Daoy (cell line): ENCODE data around the gene DRG1. TPM values are rescaled to one million over a fixed set of nuclear protein-coding genes. Genes with fewer than 3 reads are reported as not detected.
A peak's percentile ranks its signal among the peaks of the same experiment; 100 is the strongest.
"Not testable (repeated sequence)": the region's sequence is repeated elsewhere in the genome, so short reads cannot be mapped to it uniquely, and the experiment has no call there.

Experiments used
- DNase-seq: peaks from one replicate; pipeline ENCODE4 v3.0.0-alpha.2; 2015; ENCODE audit warnings: low read depth
- total RNA-seq: library from RNA; depleted of rRNA; stranded (reverse); fragments of >200 nt; shearing (Covaris generic); gene quantifications from 2 replicates; pipeline ENCODE4 v1.2.3, GENCODE V29; 2014; rRNA removed

The DRG1 gene, protein sequence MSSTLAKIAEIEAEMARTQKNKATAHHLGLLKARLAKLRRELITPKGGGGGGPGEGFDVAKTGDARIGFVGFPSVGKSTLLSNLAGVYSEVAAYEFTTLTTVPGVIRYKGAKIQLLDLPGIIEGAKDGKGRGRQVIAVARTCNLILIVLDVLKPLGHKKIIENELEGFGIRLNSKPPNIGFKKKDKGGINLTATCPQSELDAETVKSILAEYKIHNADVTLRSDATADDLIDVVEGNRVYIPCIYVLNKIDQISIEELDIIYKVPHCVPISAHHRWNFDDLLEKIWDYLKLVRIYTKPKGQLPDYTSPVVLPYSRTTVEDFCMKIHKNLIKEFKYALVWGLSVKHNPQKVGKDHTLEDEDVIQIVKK
- 134 and 146 TPM in 2 replicates for total RNA-seq

- peak; percentile 96 for DNase-seq
Observed at GRCh38 chr22:31399211-31400022, at the start of gene DRG1. DRG1 (plus strand) TSS chr22:31399604; CDS start chr22:31399684, 80 bp downstream.

- no peak for DNase-seq
Observed at GRCh38 chr22:31349960-31350359, 49.4 kb upstream of the DRG1 start.

- peak; percentile 28 for DNase-seq
Observed at GRCh38 chr22:31350410-31350863, 49.0 kb upstream of the DRG1 start.

DNA sequence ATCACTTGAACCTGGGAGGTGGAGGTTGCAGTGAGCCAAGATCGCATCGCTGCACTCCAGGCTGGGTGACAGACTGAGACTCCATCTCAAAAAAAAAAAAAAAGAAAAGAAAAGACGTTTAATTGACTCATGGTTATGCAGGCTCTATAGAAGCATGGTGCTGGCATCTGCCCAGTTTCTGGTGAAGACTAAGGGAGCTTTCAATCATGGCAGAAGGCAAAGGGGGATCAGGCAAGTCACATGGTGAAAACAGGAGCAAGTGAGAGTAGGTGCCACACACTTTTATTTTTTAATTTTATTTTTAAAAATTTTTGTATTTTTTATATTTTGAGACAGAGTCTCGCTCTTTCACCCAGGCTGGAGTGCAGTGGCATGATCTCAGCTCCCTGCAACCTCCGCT, 44.9 kb upstream of the DRG1 start:
- DNase-seq = no peak

- DNase-seq = no peak
Observed at GRCh38 chr22:31360029-31360428, 39.4 kb upstream of the DRG1 start.

GRCh38 chr22:31361743-31362142, 37.7 kb upstream of the DRG1 start:
- no peak for DNase-seq

GRCh38 chr22:31363885-31364465, 35.4 kb upstream of the DRG1 start:
- no peak for DNase-seq

GRCh38 chr22:31367426-31367825, 32.0 kb upstream of the DRG1 start:
- no peak for DNase-seq

GRCh38 chr22:31377612-31378011, 21.8 kb upstream of the DRG1 start:
- no peak for DNase-seq

DNA sequence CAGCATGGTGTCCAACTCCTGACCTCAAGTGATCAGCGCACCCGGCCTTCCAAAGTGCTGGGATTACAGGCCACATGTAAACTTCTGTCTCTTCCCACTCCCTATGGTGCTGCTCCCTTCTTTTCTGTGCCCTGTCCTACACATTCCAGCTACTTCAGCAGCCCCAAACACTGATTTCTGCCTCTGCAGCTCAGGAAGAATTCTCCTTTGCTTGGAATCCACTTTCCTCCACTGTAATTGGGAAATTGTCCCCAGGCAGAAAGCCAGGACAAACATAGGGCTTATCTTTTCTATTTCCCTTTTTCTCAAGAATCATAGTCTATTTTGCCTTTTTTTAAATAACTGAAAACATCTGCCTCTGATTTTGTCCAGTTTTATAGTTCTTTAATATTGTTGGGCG, 21.3 kb upstream of the DRG1 start:
- no peak for DNase-seq

GRCh38 chr22:31378651-31379050, 20.8 kb upstream of the DRG1 start:
- DNase-seq = not testable (repeated sequence)

DNA sequence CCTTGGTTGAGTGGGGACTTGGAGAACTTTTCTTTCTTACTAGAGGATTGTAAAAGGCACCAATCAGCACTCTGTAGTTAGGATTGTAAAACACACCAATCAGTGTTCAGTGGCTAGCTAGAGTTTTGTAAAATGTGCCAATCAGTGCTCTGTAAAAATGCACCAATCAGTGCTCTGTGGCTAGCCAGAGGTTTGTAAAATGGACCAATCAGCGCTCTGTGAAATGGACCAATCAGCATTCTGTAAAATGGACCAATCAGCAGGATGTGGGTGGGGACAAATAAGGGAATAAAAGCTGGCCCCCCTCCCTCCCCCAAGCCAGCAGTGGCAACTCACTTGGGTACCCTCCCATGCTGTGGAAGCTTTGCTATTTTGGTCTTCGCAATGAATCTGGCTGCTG, 5.5 kb upstream of the DRG1 start:
- no peak for DNase-seq

- DNase-seq = no peak
Observed at GRCh38 chr22:31394326-31394725, 5.1 kb upstream of the DRG1 start.

GRCh38 chr22:31398231-31398630, 1.2 kb upstream of the DRG1 start:
- DNase-seq = no peak

DNA sequence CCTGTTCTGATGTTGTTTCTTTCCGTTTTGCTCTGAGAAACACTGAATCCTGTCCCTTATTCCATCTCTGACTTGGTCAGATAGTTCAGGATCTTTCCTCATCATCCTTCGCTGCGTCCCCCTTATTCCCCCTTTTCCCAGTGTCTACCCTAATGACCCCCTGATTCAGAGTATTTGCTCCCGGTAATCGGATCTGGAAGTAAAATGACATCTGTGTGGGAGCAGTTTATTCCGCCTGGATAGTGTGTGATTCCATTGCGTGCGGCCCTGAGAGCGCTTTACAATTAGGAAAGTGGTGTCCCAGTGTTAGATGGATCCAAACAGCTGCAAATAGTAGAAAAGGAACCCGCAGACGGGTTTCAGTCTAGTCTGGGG, 606 bp downstream of the DRG1 start:
- peak; percentile 15 for DNase-seq

- not testable (repeated sequence) for DNase-seq
Observed at GRCh38 chr22:31402350-31402749, 2.9 kb downstream of the DRG1 start.

DNA sequence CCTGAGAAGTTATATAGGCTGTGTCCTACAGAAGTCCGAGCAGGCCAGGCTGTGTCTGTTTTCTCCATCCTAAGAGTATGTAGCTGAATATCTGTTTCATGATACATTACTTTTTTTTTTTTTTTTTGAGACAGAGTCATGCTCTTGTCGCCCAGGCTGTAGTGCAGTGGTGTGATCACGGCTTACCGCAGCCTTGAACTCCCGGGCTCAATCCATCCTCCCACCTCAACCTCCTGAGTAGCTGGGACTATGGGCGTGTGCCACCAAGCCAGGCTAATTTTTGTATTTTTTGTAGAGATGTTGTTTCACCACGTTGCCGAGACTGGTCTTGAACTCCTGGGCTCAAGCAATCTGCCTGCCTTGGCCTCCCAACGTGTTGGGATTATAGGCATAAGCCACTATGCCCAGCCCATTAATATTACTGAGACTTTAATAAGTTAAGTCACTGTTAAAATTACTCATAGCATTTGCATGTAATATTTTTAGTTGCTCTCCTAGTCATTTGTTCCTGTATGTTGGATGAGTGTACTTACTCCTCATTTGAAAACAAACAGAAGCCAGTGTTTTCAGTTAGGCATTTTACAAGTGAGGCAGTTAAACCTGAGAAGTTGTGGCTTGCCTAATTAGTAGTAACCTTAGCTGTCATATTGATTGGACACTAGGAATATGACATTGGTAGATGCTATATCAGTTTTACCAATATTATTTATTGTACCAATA, 26.1 kb downstream of the DRG1 start:
- no peak for DNase-seq

DNA sequence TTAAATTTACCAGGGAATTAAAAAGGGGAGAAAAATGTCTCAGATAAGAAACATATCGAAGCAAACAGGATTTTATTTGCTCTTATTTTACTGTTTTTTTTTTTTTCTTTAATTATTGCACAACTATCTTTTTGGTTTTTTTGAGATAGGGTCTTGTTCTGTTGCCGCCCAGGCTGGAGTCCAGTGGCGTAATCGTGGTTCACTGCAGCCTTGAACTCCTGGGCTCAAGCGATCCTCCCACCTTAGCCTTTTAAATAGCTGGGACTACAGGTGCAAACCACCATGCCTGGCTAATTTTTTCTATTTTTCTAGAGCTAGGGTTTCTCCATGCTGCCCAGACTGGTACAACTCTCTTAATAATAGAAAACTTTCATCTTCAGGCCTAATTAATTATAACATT, 32.5 kb downstream of the DRG1 start:
- DNase-seq = no peak

DNA sequence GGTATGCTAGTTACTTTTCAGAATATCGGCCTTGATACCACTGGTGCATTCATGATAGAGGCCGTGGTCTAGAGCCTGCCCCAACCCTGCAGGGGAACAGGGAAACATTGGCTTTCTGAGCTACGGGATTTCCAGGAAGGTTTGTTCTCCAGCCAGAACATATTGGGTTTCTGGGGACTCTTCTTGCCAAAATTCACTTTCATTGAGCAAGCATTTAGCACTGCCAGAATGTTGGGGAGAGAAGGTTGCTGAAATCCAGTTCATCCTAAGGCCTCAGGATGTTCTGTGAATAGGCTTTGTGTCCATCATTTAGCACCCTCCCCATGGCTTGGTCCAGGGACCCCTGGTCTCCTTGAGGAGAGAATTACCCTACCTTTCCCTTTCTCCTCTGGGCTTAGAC, 36.7 kb downstream of the DRG1 start:
- no peak for DNase-seq

DNA sequence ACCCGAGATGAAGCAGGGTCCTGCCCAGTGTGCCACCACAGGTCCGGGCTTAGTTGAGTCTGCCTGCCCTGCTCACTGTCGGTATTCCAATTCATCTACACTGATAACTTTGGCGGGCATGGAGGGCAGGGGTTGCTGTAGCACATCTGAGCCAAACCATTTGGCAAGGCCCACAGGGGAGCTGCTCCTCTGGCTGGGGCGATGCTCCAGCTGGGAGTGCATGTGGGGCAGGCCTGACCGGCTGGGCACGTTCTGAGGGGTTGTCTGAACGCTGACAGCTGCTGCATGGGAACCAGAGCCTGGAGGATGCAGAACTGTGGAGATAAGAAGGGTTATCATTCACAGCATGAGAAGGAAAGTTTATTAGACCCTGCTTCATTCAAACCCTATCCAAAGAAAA, 40.4 kb downstream of the DRG1 start:
- peak; percentile 2 for DNase-seq

- DNase-seq = no peak
Observed at GRCh38 chr22:31440681-31441080, 41.3 kb downstream of the DRG1 start.

- DNase-seq = no peak
Observed at GRCh38 chr22:31441652-31442051, 42.2 kb downstream of the DRG1 start.
